LNCAP (cell line): ENCODE measurements around the gene PGPEP1.

ENCODE experiments used
- CTCF ChIP-seq: fragments of 450-650 bp; IDR thresholded peaks from 2 replicates; pipeline ENCODE4 v1.5.1; 2017; ENCODE audit warnings: mild to moderate bottlenecking

PGPEP1 gene

GRCh38 chr19:18304458-18305310 lies 35.7 kb upstream of the PGPEP1 start:
- TF ChIP-seq CTCF, result no peak

GRCh38 chr19:18306209-18306887 lies 34.0 kb upstream of the PGPEP1 start:
- TF ChIP-seq CTCF, result no peak

- TF ChIP-seq CTCF, result no peak
These were observed 33.5 kb upstream of the PGPEP1 start for GRCh38 chr19:18306888-18307260.

GRCh38 chr19:18307271-18307681 lies 33.1 kb upstream of the PGPEP1 start:
- TF ChIP-seq CTCF, result no peak

GRCh38 chr19:18308051-18308947 lies 32.1 kb upstream of the PGPEP1 start:
- no peak for TF ChIP-seq CTCF

GRCh38 chr19:18308948-18309325 lies 31.5 kb upstream of the PGPEP1 start:
- TF ChIP-seq CTCF, result no peak

- TF ChIP-seq CTCF, result no peak
These were observed 30.8 kb upstream of the PGPEP1 start for GRCh38 chr19:18309525-18310064.
